OCI-LY7 (cell line): ENCODE results near the gene FOXJ3. TPM values are rescaled to one million over a fixed set of nuclear protein-coding genes. Genes with fewer than 3 reads are reported as not detected.

Experiments used
- BruUV-seq: library from RNA; stranded (reverse); fragments of 400-500 nt; replicated peaks from 2 replicates; lab custom pipeline; 2021; lab: Mats Ljungman, UMichigan
- CTCF ChIA-PET: fragments of 300-600 bp; sonication (Branson Sonifier 250); formaldehyde crosslinking; loops from one replicate; lab custom pipeline; 2022; ENCODE audit warnings: antibody characterized with exemption; ENCODE audit not compliant: unreplicated experiment; lab: Charles Lee
- POLR2A ChIA-PET: fragments of 300-600 bp; sonication (Branson Sonifier 250); formaldehyde crosslinking; loops from one replicate; lab custom pipeline; 2022; ENCODE audit warnings: antibody characterized with exemption; lab: Charles Lee
- DNase-seq: peaks from one replicate; pipeline ENCODE4 v3.0.0-alpha.2; 2015; ENCODE audit warnings: low spot score
- H2AFZ ChIP-seq: fragments of 200-600 bp; sonication (generic), shearing (Covaris generic); 2 replicates; pipeline ENCODE4 v1.6.1; 2014; ENCODE audit warnings: mild to moderate bottlenecking, antibody characterized with exemption, low read length, moderate library complexity
- H3K27ac ChIP-seq: fragments of 200-600 bp; sonication (generic); 2 replicates; pipeline ENCODE4 v1.5.1; 2014; ENCODE audit warnings: mixed run types, low read depth, mild to moderate bottlenecking, moderate library complexity, low read length, inconsistent platforms; ENCODE audit not compliant: poor library complexity, severe bottlenecking
- H3K36me3 ChIP-seq: fragments of 200-600 bp; sonication (generic); 2 replicates; pipeline ENCODE4 v1.6.1; 2014; ENCODE audit warnings: mild to moderate bottlenecking, antibody characterized with exemption, low read length, moderate library complexity, mixed read lengths; ENCODE audit not compliant: insufficient read depth
- H3K4me1 ChIP-seq: fragments of 200-600 bp; sonication (generic); 2 replicates; pipeline ENCODE4 v1.5.1; 2014; ENCODE audit warnings: mild to moderate bottlenecking, low read length; ENCODE audit not compliant: insufficient read depth, poor library complexity, severe bottlenecking
- H3K4me2 ChIP-seq: fragments of 200-600 bp; sonication (generic); 2 replicates; pipeline ENCODE4 v1.6.1; 2014; ENCODE audit warnings: mild to moderate bottlenecking, low read length
- H3K4me3 ChIP-seq: fragments of 200-600 bp; sonication (generic); 2 replicates; pipeline ENCODE4 v1.5.1; 2014; ENCODE audit warnings: mild to moderate bottlenecking, low read depth, low read length; ENCODE audit not compliant: poor library complexity, severe bottlenecking
- H3K79me2 ChIP-seq: fragments of 200-600 bp; sonication (generic); 2 replicates; pipeline ENCODE4 v1.6.1; 2016; ENCODE audit warnings: low read depth, mild to moderate bottlenecking, low read length, moderate library complexity, mixed read lengths; ENCODE audit not compliant: insufficient read depth
- H3K9me2 ChIP-seq: fragments of 200-600 bp; sonication (generic); 2 replicates; pipeline ENCODE4 v1.6.1; 2016; ENCODE audit warnings: mild to moderate bottlenecking, low read length, mixed read lengths; ENCODE audit not compliant: insufficient read depth
- H3K9me3 ChIP-seq: fragments of 200-600 bp; sonication (generic); 2 replicates; pipeline ENCODE4 v1.6.1; 2014; ENCODE audit warnings: mild to moderate bottlenecking, mixed run types, low read length, mixed read lengths
- H4K20me1 ChIP-seq: fragments of 200-600 bp; sonication (generic); 2 replicates; pipeline ENCODE4 v1.6.1; 2014; ENCODE audit warnings: mild to moderate bottlenecking, antibody characterized with exemption, low read length, moderate library complexity, mixed read lengths; ENCODE audit not compliant: insufficient read depth
- CTCF ChIP-seq: fragments of 200-600 bp; sonication (generic); conservative IDR thresholded peaks from 2 replicates; pipeline ENCODE4 v1.5.1; 2014; ENCODE audit warnings: mild to moderate bottlenecking, antibody characterized with exemption, low read length, moderate library complexity, mixed read lengths
- EZH2phosphoT487 ChIP-seq: fragments of 200-600 bp; sonication (generic); IDR thresholded peaks from 2 replicates; pipeline ENCODE4 v1.6.1; 2018; ENCODE audit warnings: low read depth, borderline replicate concordance, mild to moderate bottlenecking, mixed run types, antibody characterized with exemption, low read length, moderate library complexity, mixed read lengths
- intact Hi-C: fragments of 100-400 bp; cut with micrococcal nuclease; formaldehyde crosslinking; loops from one replicate; pipeline ENCODE4 v1.10.0; 2022; ENCODE audit not compliant: unreplicated experiment
- total RNA-seq, 2 experiments: library from RNA; depleted of rRNA in 1 of 2; stranded (reverse); fragments of >200 nt in 1 of 2; shearing (Covaris generic) in 1 of 2; gene quantifications; 2 replicates each; pipeline ENCODE4 v1.2.3, GENCODE V29; 2014 to 2022

FOXJ3 gene
- total RNA-seq, 2 experiments from 2014 or later, result 34.8 to 43.1 TPM

- DNase-seq, result no peak
- no peaks in the 10 kb centered on the region for H3K9me2 ChIP-seq
- no peaks in the 10 kb centered on the region for H3K36me3 ChIP-seq
- H3K27ac ChIP-seq, result no peak overlapping the region
- H4K20me1 ChIP-seq, result no peaks in the 10 kb centered on the region
- H3K9me3 ChIP-seq, result 0 out of 2 replicates have a peak, but pooled peaks cover 5% of the 10 kb centered on the region
- no peak overlapping the region for H3K4me2 ChIP-seq
- ChIA-PET CTCF (no interaction called here), POLR2A (no interaction called here)
- intact Hi-C loops, result no loop called here
- no peak overlapping the region for H2AFZ ChIP-seq
- no peaks in the 10 kb centered on the region for H3K4me1 ChIP-seq
- TF ChIP-seq CTCF, result no peak
- no peak for TF ChIP-seq EZH2phosphoT487
- H3K4me3 ChIP-seq, result no peak overlapping the region
- no peaks in the 10 kb centered on the region for H3K79me2 ChIP-seq
- no TSS peak for BruUV-seq
These were observed 29.1 kb upstream of the FOXJ3 start for GRCh38 chr1:42364089-42364488.

GRCh38 chr1:42359466-42359865, 24.4 kb upstream of the FOXJ3 start:
- Histone ChIP-seq H2AFZ (no peak overlapping the region), H3K27ac (no peak overlapping the region), H3K9me3 (0 out of 2 replicates have a peak, but pooled peaks cover 5% of the 10 kb centered on the region), H3K4me2 (no peak overlapping the region), H3K4me1 (no peaks in the 10 kb centered on the region), H3K36me3 (no peaks in the 10 kb centered on the region), H3K79me2 (no peaks in the 10 kb centered on the region), H4K20me1 (no peaks in the 10 kb centered on the region; the same call in 1 of the 2 replicates), H3K4me3 (no peak overlapping the region), H3K9me2 (no peaks in the 10 kb centered on the region)
- no TSS peak for BruUV-seq
- intact Hi-C loops, result no loop called here
- TF ChIP-seq EZH2phosphoT487, result no peak
- no peak for TF ChIP-seq CTCF
- no peak for DNase-seq
- ChIA-PET CTCF (no interaction called here), POLR2A (no interaction called here)

- H3K4me2 ChIP-seq, result no peak overlapping the region
- no peaks in the 10 kb centered on the region for H3K9me2 ChIP-seq
- BruUV-seq, result no TSS peak
- H3K27ac ChIP-seq, result no peak overlapping the region
- no peaks in the 10 kb centered on the region; the same call in 1 of the 2 replicates for H4K20me1 ChIP-seq
- DNase-seq, result no peak
- intact Hi-C loops, result no loop called here
- TF ChIP-seq CTCF (no peak), EZH2phosphoT487 (no peak)
- H3K79me2 ChIP-seq, result no peaks in the 10 kb centered on the region
- 0 out of 2 replicates have a peak, but pooled peaks cover 5% of the 10 kb centered on the region for H3K9me3 ChIP-seq
- H3K36me3 ChIP-seq, result no peaks in the 10 kb centered on the region
- H3K4me3 ChIP-seq, result no peak overlapping the region
- no peak overlapping the region for H2AFZ ChIP-seq
- POLR2A ChIA-PET, result no interaction called here
- CTCF ChIA-PET, result no interaction called here
- H3K4me1 ChIP-seq, result no peaks in the 10 kb centered on the region
These were observed 23.8 kb upstream of the FOXJ3 start for GRCh38 chr1:42358791-42359190.
